BE2C (cell line): ENCODE measurements around the gene PNMA6E.
A peak's percentile ranks its signal among the peaks of the same experiment; 100 is the strongest.

Experiments used
- DNase-seq: peaks from one replicate; pipeline ENCODE4 v3.0.0-alpha.2; 2020
- H3K27me3 ChIP-seq: fragments of 250-450 bp; sonication (Bioruptor Pico); 2 replicates; pipeline ENCODE4 v1.5.1; 2020; ENCODE audit warnings: mild to moderate bottlenecking
- H3K36me3 ChIP-seq: fragments of 250-450 bp; sonication (Bioruptor Pico); 2 replicates; pipeline ENCODE4 v1.5.1; 2020; ENCODE audit warnings: mild to moderate bottlenecking
- H3K4me1 ChIP-seq: fragments of 250-450 bp; sonication (Bioruptor Pico); 2 replicates; pipeline ENCODE4 v1.5.1; 2020
- H3K4me3 ChIP-seq: 2 replicates; pipeline ENCODE4 v1.5.1; 2011; ENCODE audit warnings: low read depth, low read length
- H3K9me3 ChIP-seq: fragments of 250-450 bp; sonication (Bioruptor Pico); 2 replicates; pipeline ENCODE4 v1.5.1; 2020
- CTCF ChIP-seq: IDR thresholded peaks from 2 replicates; pipeline ENCODE4 v1.5.1; 2012; ENCODE audit warnings: mild to moderate bottlenecking, low read depth, low read length

PNMA6E gene

GRCh38 chrX:153361781-153362397 lies 39.3 kb downstream of the PNMA6E start:
- H3K9me3 ChIP-seq = no peaks in the 10 kb centered on the region
- no peaks in the 10 kb centered on the region for H3K36me3 ChIP-seq
- no peaks in the 10 kb centered on the region for H3K27me3 ChIP-seq
- peaks cover 3% of the 10 kb centered on the region; the same call in 1 of the 2 replicates for H3K4me1 ChIP-seq
- no peak for TF ChIP-seq CTCF
- DNase-seq = no peak
- peak overlapping the region; percentile 7; the same call in 1 of the 2 replicates for H3K4me3 ChIP-seq

GRCh38 chrX:153357877-153358276 lies 43.3 kb downstream of the PNMA6E start:
- DNase-seq = no peak
- H3K27me3 ChIP-seq = no peaks in the 10 kb centered on the region
- H3K9me3 ChIP-seq = no peaks in the 10 kb centered on the region
- H3K4me1 ChIP-seq = peaks cover 3% of the 10 kb centered on the region; the same call in 1 of the 2 replicates
- H3K36me3 ChIP-seq = no peaks in the 10 kb centered on the region
- no peak for TF ChIP-seq CTCF
- H3K4me3 ChIP-seq = no peak overlapping the region

- peak; percentile 40 for DNase-seq
- no peaks in the 10 kb centered on the region for H3K9me3 ChIP-seq
- H3K4me3 ChIP-seq = no peak overlapping the region
- peak; percentile 31 for TF ChIP-seq CTCF
- no peaks in the 10 kb centered on the region for H3K27me3 ChIP-seq
- H3K4me1 ChIP-seq = no peaks in the 10 kb centered on the region
- no peaks in the 10 kb centered on the region; the same call in 1 of the 2 replicates for H3K36me3 ChIP-seq
Measured at GRCh38 chrX:153353416-153353815, 47.7 kb downstream of the PNMA6E start.

GRCh38 chrX:153352858-153353257 lies 48.3 kb downstream of the PNMA6E start:
- no peak for TF ChIP-seq CTCF
- Histone ChIP-seq H3K36me3 (no peaks in the 10 kb centered on the region; the same call in 1 of the 2 replicates), H3K4me1 (no peaks in the 10 kb centered on the region), H3K4me3 (no peak overlapping the region), H3K9me3 (no peaks in the 10 kb centered on the region), H3K27me3 (no peaks in the 10 kb centered on the region)
- no peak for DNase-seq

- no peak for TF ChIP-seq CTCF
- Histone ChIP-seq H3K36me3 (no peaks in the 10 kb centered on the region; the same call in none of the 2 replicates), H3K27me3 (no peaks in the 10 kb centered on the region), H3K9me3 (no peaks in the 10 kb centered on the region), H3K4me1 (no peaks in the 10 kb centered on the region), H3K4me3 (no peak overlapping the region)
- DNase-seq = no peak
Measured at GRCh38 chrX:153351981-153352380, 49.2 kb downstream of the PNMA6E start.

- no peaks in the 10 kb centered on the region for H3K4me1 ChIP-seq
- no peak for DNase-seq
- TF ChIP-seq CTCF = no peak
- no peaks in the 10 kb centered on the region for H3K27me3 ChIP-seq
- no peaks in the 10 kb centered on the region; the same call in none of the 2 replicates for H3K36me3 ChIP-seq
- H3K9me3 ChIP-seq = no peaks in the 10 kb centered on the region
- no peak overlapping the region for H3K4me3 ChIP-seq
Measured at GRCh38 chrX:153349952-153350351, 51.2 kb downstream of the PNMA6E start.
